GM23338 (cell line): ENCODE data around the gene USP48. TPM values are rescaled to one million over a fixed set of nuclear protein-coding genes. Genes with fewer than 3 reads are reported as not detected.

Experiments used
- ATAC-seq: fragments of 200-7000 bp; cut with Tn5 transposase; 3 replicates; pipeline ENCODE4 v1.9.1; 2020
- DNase-seq: peaks from one replicate; pipeline ENCODE4 v3.0.0-alpha.2; 2015; ENCODE audit warnings: low spot score
- H2AFZ ChIP-seq: fragments of 200-600 bp; sonication (generic); 2 replicates; pipeline ENCODE4 v1.8.0; 2016; ENCODE audit warnings: antibody characterized with exemption, mild to moderate bottlenecking, moderate library complexity
- H3F3A ChIP-seq: fragments of 200-600 bp; sonication (generic); replicated peaks from 2 replicates; pipeline ENCODE4 v1.8.0; 2017; ENCODE audit warnings: antibody characterized with exemption, mixed run types, low read depth
- H3K27ac ChIP-seq: fragments of 200-600 bp; sonication (generic); 2 replicates; pipeline ENCODE4 v1.6.1; 2016; ENCODE audit warnings: low read depth
- H3K27me3 ChIP-seq: fragments of 200-600 bp; sonication (generic); 2 replicates; pipeline ENCODE4 v1.8.0; 2016; ENCODE audit warnings: mild to moderate bottlenecking, mixed run types, moderate library complexity; ENCODE audit not compliant: insufficient read depth
- H3K36me3 ChIP-seq: fragments of 200-600 bp; sonication (generic); 2 replicates; pipeline ENCODE4 v1.8.0; 2016; ENCODE audit warnings: mild to moderate bottlenecking; ENCODE audit not compliant: insufficient read depth
- H3K4me1 ChIP-seq: fragments of 200-600 bp; sonication (generic); 2 replicates; pipeline ENCODE4 v1.8.0; 2016; ENCODE audit warnings: mild to moderate bottlenecking, moderate library complexity; ENCODE audit not compliant: insufficient read depth
- H3K4me2 ChIP-seq: fragments of 200-600 bp; sonication (generic); 2 replicates; pipeline ENCODE4 v1.7.1; 2017; ENCODE audit warnings: mixed run types
- H3K4me3 ChIP-seq: fragments of 200-600 bp; sonication (generic); 2 replicates; pipeline ENCODE4 v1.6.1; 2016; ENCODE audit warnings: mixed run types
- H3K79me2 ChIP-seq: fragments of 200-600 bp; sonication (generic); replicated peaks from 2 replicates; pipeline ENCODE4 v1.8.0; 2017; ENCODE audit warnings: mild to moderate bottlenecking; ENCODE audit not compliant: insufficient read depth
- H3K9me2 ChIP-seq: fragments of 200-600 bp; sonication (generic); 2 replicates; pipeline ENCODE4 v1.8.0; 2017; ENCODE audit not compliant: insufficient read depth
- H4K20me1 ChIP-seq: fragments of 200-600 bp; sonication (generic); replicated peaks from 2 replicates; pipeline ENCODE4 v1.8.0; 2017; ENCODE audit warnings: mild to moderate bottlenecking; ENCODE audit not compliant: insufficient read depth
- H3K27ac Mint-ChIP-seq: 2 replicates; pipeline ENCODE4 v1.8.0; 2020; ENCODE audit warnings: inconsistent platforms, mild to moderate bottlenecking, moderate library complexity, mixed read lengths
- H3K27me3 Mint-ChIP-seq: 3 replicates; pipeline ENCODE4 v1.8.0; 2022; ENCODE audit warnings: low read depth, mild to moderate bottlenecking, moderate library complexity, mixed read lengths, inconsistent platforms; ENCODE audit not compliant: insufficient read depth, poor library complexity
- H3K36me3 Mint-ChIP-seq: 3 replicates; pipeline ENCODE4 v1.8.0; 2021; ENCODE audit warnings: low read depth, mild to moderate bottlenecking, inconsistent platforms, moderate library complexity, mixed read lengths
- H3K4me1 Mint-ChIP-seq: 3 replicates; pipeline ENCODE4 v1.8.0; 2020; ENCODE audit warnings: mild to moderate bottlenecking, inconsistent platforms, mixed read lengths
- H3K4me3 Mint-ChIP-seq: 3 replicates; pipeline ENCODE4 v1.8.0; 2021; ENCODE audit warnings: moderate library complexity, mild to moderate bottlenecking, inconsistent platforms, mixed read lengths
- H3K9me3 Mint-ChIP-seq: 3 replicates; pipeline ENCODE4 v1.8.0; 2020; ENCODE audit warnings: moderate library complexity, mild to moderate bottlenecking, inconsistent platforms, mixed read lengths
- EZH2 ChIP-seq: fragments of 200-600 bp; sonication (generic); IDR thresholded peaks from one replicate; pipeline ENCODE4 v1.8.0; 2017; ENCODE audit warnings: antibody characterized with exemption, mild to moderate bottlenecking, low read depth; ENCODE audit not compliant: unreplicated experiment
- JUNB ChIP-seq: IDR thresholded peaks from one replicate; pipeline ENCODE4 v1.6.1; 2016; ENCODE audit warnings: antibody characterized with exemption; ENCODE audit not compliant: unreplicated experiment
- POLR2AphosphoS5 ChIP-seq: IDR thresholded peaks from 2 replicates; pipeline ENCODE4 v1.6.1; 2016; ENCODE audit warnings: antibody characterized with exemption, low read depth
- STAT1 ChIP-seq: IDR thresholded peaks from one replicate; pipeline ENCODE4 v1.6.1; 2016; ENCODE audit warnings: antibody characterized with exemption; ENCODE audit not compliant: unreplicated experiment
- ZNF331 ChIP-seq: fragments of 250-450 bp; sonication (Bioruptor Pico); IDR thresholded peaks from 2 replicates; pipeline ENCODE4 v1.5.0; 2020; ENCODE audit warnings: low read depth, mild to moderate bottlenecking, moderate library complexity
- ZNF462 ChIP-seq: fragments of 250-450 bp; sonication (Bioruptor Pico); IDR thresholded peaks from 2 replicates; pipeline ENCODE4 v1.5.0; 2020; ENCODE audit warnings: mild to moderate bottlenecking, moderate library complexity
- polyA plus RNA-seq: library from polyadenylated mRNA; unstranded; fragments of >200 nt; fragmentation: Nextera tagmentation; extraction: Ambion mirVana; gene quantifications from 2 replicates; pipeline ENCODE4 v1.2.1, GENCODE V29; 2016
- total RNA-seq: library from RNA; depleted of rRNA; stranded (reverse); fragments of >200 nt; shearing (Covaris generic); gene quantifications from 2 replicates; pipeline ENCODE4 v1.2.3, GENCODE V29; 2014
- TF ChIP-seq, protein P1 (sequence below): IDR thresholded peaks from one replicate; pipeline ENCODE4 v1.6.1; 2018; ENCODE audit warnings: antibody characterized with exemption; ENCODE audit not compliant: unreplicated experiment

USP48 gene
- total and polyA plus RNA-seq, 2 experiments from 2014 or later = 85.9 to 151 TPM

DNA sequence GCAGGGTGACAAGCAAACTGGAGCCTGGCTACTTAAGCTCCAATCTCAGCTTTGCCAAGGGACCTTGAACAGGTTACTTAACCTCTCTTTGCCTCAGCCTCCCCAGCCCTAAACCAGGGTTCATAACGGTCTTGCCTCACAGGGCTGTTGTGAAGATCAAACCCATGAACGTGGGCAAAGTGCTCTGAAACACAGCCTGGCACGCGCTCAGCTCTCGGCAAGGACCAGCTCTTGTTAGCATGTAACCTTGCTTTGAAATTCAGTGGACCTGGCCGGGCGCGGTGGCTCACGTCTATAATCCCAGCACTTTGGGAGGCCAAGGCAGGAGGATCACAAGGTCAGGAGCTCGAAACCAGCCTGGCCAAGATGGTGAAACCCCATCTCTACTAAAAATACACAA lies 138.6 kb downstream of the USP48 start:
- DNase-seq (no peak), ATAC-seq (no peak)
- H3K4me1 Mint-ChIP-seq = peaks cover 9% of the 10 kb centered on the region
- no peaks in the 10 kb centered on the region for H3K36me3 ChIP-seq
- H3K4me2 ChIP-seq = no peak overlapping the region
- no peaks in the 10 kb centered on the region for H3K9me2 ChIP-seq
- H3K27me3 Mint-ChIP-seq = peaks cover 6% of the 10 kb centered on the region
- no peak overlapping the region for H3K4me3 Mint-ChIP-seq
- no peak overlapping the region for H3K27ac ChIP-seq
- peaks cover 2% of the 10 kb centered on the region; the same call in 1 of the 2 replicates for H3F3A ChIP-seq
- H3K79me2 ChIP-seq = no peaks in the 10 kb centered on the region
- H2AFZ ChIP-seq = no peak overlapping the region
- no peaks in the 10 kb centered on the region for H4K20me1 ChIP-seq
- no peaks in the 10 kb centered on the region for H3K27me3 ChIP-seq
- H3K9me3 Mint-ChIP-seq = no peaks in the 10 kb centered on the region
- TF ChIP-seq JUNB = no peak
- TF ChIP-seq, protein P1, sequence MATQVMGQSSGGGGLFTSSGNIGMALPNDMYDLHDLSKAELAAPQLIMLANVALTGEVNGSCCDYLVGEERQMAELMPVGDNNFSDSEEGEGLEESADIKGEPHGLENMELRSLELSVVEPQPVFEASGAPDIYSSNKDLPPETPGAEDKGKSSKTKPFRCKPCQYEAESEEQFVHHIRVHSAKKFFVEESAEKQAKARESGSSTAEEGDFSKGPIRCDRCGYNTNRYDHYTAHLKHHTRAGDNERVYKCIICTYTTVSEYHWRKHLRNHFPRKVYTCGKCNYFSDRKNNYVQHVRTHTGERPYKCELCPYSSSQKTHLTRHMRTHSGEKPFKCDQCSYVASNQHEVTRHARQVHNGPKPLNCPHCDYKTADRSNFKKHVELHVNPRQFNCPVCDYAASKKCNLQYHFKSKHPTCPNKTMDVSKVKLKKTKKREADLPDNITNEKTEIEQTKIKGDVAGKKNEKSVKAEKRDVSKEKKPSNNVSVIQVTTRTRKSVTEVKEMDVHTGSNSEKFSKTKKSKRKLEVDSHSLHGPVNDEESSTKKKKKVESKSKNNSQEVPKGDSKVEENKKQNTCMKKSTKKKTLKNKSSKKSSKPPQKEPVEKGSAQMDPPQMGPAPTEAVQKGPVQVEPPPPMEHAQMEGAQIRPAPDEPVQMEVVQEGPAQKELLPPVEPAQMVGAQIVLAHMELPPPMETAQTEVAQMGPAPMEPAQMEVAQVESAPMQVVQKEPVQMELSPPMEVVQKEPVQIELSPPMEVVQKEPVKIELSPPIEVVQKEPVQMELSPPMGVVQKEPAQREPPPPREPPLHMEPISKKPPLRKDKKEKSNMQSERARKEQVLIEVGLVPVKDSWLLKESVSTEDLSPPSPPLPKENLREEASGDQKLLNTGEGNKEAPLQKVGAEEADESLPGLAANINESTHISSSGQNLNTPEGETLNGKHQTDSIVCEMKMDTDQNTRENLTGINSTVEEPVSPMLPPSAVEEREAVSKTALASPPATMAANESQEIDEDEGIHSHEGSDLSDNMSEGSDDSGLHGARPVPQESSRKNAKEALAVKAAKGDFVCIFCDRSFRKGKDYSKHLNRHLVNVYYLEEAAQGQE = no peak
- TF ChIP-seq ZNF331 (CRISPR knock-in tag) = no peak
- TF ChIP-seq POLR2AphosphoS5 = no peak
- TF ChIP-seq STAT1 = no peak
- TF ChIP-seq ZNF462 (CRISPR knock-in tag) = no peak
- no peak for TF ChIP-seq EZH2
- H3K4me3 ChIP-seq = no peak overlapping the region
- H3K4me1 ChIP-seq = 0 out of 2 replicates have a peak, but pooled peaks cover 3% of the 10 kb centered on the region
- no peak overlapping the region for H3K27ac Mint-ChIP-seq
- H3K36me3 Mint-ChIP-seq = no peaks in the 10 kb centered on the region
